ENCODE measurements around the gene DDR2.

Gene DDR2

DNA sequence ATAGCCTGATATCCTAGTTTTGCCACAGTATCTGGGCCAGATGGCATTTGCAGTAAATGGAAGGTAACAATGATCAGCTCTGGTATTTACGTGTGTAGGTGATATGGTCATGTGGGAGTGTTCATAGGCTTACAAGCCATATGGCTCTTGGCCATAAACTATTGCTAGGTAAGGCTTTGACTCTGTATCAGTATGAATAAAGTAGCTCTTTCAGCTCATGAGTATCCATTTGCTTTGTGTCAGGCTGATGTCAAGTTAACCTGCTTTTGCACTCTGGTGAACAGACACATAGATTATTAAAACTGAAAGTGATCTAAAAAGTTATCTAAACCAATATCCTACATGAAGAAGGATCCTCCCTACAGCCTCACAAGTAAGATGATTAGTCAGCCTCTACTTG, 69.0 kb downstream of the DDR2 start:
- DNase-seq: no peak

DNA sequence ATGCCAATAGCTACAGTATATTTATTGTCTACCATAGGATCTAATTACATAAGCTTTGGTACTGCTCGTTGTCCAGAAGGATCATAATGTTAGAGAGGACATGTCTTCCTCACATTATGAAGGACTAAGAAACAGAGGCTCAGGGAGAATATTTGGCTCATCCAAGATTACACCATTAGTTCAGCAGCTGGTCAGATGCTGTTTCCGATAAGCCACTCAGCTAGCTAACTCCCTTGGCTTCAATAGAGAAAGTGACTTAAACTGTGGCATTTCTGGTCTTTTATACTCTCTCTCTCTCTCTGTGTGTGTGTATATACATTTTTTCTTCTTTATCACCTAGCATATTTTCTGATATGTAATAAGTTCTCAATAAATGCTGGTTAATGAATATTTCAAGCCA, 70.4 kb downstream of the DDR2 start:
- DNase-seq: no peak

DNA sequence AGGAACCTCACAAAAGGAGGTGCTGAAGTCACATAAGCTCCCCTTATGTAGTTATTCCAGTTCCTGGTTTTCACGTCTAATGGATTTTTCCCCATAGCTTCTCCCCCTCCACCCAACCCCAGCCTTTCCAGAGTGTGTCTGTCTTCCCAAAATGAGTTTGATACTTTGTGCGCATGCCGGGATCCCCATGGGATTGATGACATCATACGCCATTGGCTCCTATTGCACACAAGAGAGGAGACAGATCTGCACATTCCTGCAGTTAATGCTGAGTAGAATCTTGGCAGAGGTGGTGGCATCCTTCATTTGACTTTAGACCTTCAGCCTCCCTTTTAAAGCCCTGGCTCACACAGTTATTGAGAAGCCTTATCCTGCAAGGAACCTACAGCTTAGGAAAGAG, 71.4 kb downstream of the DDR2 start:
- DNase-seq: peak; percentile 41

- DNase-seq: peak; percentile 56
Measured at GRCh38 chr1:162704673-162705424, 72.6 kb downstream of the DDR2 start.

DNA sequence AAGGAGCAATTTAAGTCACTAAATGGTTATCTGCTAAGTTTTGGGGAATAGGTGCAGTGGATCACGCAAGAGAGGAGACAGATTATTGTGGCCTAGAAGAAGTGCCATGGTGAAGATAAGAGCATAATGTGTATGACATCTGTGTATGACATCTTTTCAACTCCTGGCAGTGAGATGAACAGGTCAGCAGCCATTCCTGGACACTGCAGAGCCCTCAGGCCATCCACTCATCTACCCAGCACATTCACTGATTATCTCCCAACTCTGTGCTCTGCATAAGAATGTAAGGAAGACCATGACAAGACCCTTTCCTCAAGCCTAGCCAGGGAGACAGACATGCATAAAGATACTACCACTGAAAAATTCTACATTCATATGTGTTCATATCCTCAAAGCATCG, 73.7 kb downstream of the DDR2 start:
- no peak for DNase-seq

DNA sequence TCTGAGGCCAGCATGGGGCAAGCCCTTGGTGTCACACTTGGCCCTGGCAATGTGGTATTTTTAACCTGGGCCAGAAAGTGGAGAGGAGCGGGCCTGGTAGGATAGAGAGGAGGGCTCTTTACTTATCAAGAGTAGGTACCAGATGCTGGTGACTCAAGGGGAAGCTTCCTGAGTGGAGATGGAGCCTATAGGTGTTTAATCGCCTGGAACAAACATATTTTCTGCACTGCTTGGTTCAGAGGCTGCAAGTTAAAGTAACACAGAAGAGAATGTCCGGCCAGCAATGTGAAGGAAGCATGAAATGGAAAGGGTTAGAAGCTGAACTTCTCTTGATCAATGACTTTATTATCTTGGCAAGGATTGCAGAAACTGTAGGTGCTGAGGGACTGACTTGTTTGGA, 74.3 kb downstream of the DDR2 start:
- no peak for DNase-seq

DNA sequence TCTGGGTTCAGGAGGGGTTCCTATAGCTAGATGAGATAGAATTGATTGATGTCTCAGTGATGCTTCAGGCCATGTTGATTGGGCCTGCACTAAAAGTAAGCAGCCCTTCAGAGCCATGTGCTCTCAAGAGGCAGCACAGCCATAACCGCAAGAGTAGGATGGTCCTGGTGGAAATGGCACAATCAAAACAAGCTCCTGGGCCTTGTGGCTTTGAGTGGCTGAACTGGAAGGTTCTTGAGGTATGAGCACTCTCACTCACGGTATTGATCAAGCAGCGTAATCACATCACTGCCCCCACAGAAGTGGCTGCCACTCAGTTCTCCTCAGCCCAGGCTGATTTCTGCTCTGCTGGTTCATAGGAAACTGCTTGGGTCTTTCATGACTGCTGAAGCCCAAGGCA, 76.0 kb downstream of the DDR2 start:
- DNase-seq: no peak

GRCh38 chr1:162709132-162709860, 77.0 kb downstream of the DDR2 start:
- DNase-seq: no peak

DNA sequence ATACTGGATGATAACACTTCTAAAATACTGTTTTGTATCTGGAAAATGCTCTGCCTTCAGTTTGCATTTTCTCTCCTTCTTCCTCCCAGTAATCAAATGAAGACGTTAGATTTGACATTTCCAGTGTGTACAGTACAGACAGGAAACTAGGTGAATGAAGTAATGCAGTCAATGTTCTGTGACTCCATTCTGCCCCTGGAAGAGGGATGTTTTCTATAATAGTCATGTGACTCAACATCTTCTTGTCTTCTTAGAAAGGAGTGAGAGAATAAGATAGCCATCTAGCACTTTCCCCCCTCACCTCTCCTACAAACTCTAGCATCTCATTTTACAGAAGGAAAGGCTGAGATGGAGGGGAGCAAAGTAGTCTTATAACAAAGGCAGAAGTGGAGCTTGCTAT, 77.6 kb downstream of the DDR2 start:
- DNase-seq: no peak

DNA sequence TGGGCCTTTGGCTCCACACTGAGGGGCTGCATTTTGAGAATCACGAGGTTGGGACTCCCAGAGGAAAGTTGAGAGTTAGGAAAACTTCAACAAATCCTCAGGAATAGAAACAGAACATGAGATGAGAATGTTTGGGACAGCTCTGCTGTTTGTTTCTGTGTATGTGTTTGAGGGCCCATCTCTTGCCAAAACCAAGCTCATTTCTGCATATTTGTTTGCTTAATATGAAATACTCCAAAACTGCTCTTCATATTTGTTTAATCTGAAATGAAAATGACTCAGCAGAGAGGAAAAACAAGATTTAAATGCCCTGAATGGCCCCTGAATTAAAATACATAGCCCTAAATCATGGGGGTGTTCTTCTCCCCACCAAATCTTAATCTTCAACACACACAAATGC, 78.1 kb downstream of the DDR2 start:
- no peak for DNase-seq

DNA sequence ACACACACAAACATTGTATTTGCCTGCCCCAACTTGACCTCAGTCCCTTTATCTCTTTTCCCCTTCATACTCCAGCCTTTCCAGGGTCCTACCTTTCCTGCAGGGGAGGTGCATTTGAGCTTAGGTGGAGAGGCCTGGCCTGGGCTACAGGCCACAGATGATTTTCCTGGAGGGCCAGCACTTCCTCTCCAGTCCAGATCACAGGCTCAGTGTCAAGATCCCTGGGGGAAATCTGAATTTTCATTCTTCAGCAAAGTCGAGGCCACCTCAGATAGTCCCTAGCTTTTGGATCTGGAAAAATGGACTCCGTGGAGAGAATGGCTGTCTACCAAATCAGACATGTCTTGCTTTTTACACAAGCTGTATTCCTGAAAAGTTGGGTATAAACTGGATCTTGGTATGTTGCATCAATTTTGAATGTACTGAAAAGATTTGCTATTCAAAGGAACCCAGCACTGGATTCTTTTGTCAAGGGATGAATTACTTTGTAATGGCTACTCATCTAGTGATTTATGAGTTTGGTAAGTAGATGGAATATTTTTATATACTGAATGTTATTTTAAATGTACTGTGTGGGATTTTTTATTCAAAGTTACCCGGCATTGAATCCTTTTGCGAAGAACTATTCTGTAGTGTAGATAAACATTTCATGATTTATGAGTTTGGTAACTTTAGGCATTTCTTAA, 78.7 kb downstream of the DDR2 start:
- DNase-seq: no peak

DNA sequence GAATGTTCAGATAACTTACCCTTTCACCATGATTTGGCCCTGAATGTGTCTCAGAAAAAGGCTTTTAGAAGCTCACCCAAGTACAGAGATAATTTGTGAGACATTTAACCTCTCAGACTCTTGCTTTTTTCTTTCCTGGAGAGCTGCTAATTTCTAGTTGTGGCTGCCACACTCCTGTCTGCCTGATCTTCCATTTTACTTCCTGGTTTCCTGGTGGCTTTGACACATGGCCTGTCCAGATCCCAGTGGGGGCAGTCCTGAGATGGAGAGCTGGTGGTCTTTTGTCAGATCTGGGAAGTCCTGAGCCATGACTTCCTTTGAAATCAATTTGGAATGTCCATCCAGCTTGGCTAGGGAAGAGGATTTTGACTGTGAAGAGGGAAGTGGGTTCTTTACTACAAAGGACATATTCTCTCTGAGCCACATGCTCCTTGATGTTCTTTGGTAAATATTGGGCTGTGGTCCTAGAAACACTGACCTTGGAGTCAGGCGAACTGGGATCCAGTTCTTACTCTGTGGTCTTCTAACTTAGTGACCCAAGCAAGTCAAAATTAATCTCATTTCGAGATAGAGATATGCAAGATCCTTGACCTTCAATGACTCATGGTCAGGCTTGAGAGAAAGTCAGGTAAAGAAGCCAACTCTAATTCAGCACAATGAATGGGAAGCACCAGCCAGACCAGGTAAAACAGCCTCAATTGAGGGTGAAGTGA, 80.2 kb downstream of the DDR2 start:
- no peak for DNase-seq

DNA sequence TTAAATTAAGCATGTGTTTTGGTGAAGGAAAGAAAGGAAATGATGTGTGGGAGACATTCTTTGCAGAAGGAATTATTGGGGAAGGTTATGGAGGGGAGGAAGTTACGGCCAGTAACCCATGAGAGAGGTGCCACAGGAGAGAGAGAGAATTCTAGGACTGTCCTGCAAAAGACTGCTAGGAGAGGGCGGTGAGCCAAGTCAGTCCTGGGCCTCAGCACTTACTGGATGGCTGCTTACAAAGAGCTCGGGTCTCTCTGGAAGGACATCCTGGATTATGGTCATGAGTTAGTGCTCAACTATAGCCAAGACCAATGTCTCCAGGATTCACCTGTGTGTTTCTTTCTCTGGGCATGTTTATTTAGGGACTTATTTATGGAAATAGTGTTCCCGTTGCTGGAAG, 83.9 kb downstream of the DDR2 start:
- no peak for DNase-seq

- no peak for DNase-seq
Measured at GRCh38 chr1:162716552-162716951, 84.3 kb downstream of the DDR2 start.

- no peak for DNase-seq
Measured at GRCh38 chr1:162717548-162718184, 85.4 kb downstream of the DDR2 start.

DNA sequence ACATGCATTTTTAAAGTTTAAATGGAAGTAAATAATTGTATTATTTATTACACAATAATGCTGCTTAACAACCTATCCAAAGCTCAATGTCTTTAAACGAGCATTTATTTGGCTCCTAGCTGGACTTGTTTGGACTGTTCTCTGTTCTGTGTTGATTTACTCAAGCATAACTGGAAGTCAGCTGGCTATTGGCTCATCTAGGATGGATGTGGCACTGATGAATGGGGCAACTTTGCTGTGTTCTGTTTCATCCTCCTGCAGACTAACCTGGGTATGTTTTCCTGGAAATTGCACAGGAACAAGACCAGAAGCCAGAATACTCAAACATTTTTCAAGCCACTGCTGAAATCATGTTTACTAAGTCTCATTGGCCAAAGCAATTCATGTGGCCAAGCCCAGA, 87.4 kb downstream of the DDR2 start:
- no peak for DNase-seq

DNA sequence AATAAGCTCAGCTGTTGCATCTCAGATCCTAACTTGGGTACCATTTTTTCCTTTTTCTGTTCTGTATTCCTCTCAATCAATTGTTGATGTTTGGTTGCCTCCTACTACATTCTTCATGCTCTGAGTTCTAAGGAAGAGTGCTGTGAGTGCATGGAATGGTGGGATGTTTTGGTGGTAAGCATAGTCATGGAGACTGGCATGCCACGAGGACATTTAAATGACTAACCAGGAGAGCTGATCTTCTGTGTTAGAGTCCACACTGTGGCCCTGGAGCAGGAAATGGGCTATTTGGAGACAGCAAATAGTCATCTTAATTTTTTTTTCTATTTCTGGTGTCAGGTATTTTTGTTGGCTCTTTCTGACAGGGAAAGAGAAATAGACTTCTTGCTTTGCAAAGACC, 88.7 kb downstream of the DDR2 start:
- no peak for DNase-seq

GRCh38 chr1:162721471-162721870, 89.2 kb downstream of the DDR2 start:
- DNase-seq: no peak

- DNase-seq: no peak
Measured at GRCh38 chr1:162722036-162722435, 89.8 kb downstream of the DDR2 start.

DNA sequence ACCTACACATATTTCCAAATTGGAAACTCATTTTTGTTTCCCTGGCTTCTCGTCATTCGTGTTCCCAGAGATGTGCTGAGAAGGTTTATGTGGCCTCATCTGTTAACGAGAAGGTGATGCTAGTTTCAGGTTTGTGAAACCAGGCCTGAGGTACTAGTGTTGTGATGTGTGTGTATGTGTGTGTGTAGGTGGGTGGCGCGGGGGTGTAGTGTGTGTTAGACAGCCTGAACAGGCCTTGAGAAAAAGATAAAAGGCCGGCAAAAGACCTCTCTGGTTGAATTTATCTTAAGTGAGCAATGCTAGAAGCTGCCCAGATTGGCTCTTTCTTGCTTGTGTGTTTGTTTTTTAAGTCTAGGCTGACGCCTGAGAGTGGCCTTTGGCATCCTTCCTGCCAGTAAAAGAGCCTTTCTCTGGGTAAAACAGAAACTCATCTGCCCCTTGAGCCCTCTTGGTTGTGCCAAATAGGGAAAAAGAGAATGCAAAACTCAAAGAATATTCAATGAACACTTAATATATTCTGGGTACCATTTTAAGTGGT, 92.4 kb downstream of the DDR2 start:
- no peak for DNase-seq

DNA sequence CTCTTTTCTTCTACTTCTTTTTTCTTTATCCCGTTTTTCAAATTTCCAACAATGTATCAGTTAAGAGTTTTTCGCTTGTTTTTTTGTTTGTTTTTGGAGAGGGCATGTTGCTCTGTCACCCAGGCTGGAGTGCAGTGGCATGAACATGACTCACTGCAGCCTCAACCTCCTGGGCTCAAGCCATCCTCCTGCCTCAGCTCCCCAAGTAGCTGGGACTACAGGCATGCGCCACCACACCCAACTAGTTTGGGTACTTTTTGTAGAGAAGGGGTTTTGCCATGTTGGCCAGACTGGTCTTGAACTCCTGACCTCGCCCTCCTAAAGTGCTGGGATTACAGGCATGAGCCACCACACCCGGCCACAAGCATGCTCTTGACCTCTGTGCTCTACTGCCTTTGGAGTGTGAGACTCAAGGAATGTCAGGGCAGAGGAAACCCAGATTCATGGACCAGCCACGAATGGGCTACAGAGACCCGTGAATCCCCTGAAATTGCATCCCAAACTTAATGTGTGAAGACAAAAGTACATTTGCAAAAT, 93.1 kb downstream of the DDR2 start:
- no peak for DNase-seq

DNA sequence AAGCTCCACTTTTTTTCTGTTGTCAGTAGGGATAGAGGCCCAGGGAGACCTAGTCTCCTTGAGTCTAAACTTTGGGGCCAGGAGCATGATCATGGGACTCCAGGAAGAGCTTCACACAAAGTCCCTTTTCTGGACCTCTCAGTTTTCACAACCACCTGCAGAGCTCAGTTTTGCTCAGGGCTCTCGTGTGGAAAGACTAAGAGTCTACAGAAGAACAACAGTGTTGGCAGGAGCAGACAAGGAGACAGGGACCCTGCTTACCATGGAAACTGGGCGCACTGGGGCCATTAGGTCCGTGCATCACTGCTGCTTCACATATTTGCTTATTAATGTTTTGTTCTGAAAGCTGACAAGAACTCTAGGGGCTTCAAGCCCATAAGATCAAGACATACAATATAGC, 94.3 kb downstream of the DDR2 start:
- DNase-seq: no peak
